Measurements from ENCODE around the gene ABCC5.

The ABCC5 gene

GRCh38 chr3:183918178-183918577 is 99.5 kb downstream of the ABCC5 start:
- no peak for DNase-seq

- DNase-seq: no peak
These were observed 99.9 kb downstream of the ABCC5 start for GRCh38 chr3:183917776-183918175.

GRCh38 chr3:183914856-183915255 is 102.8 kb downstream of the ABCC5 start:
- no peak for DNase-seq

GRCh38 chr3:183913580-183913920 is 104.1 kb downstream of the ABCC5 start:
- no peak for DNase-seq

- DNase-seq: no peak
These were observed 104.6 kb downstream of the ABCC5 start for GRCh38 chr3:183912895-183913579.

GRCh38 chr3:183911763-183912506 is 105.7 kb downstream of the ABCC5 start:
- no peak for DNase-seq

GRCh38 chr3:183911087-183911486 is 106.6 kb downstream of the ABCC5 start:
- DNase-seq: no peak

- no peak for DNase-seq
These were observed 108.6 kb downstream of the ABCC5 start for GRCh38 chr3:183909030-183909600.

GRCh38 chr3:183907911-183908331 is 109.8 kb downstream of the ABCC5 start:
- DNase-seq: no peak

GRCh38 chr3:183907176-183907575 is 110.5 kb downstream of the ABCC5 start:
- no peak for DNase-seq

- DNase-seq: no peak
These were observed 111.3 kb downstream of the ABCC5 start for GRCh38 chr3:183906234-183906921.

GRCh38 chr3:183904833-183905780 is 112.6 kb downstream of the ABCC5 start:
- DNase-seq: no peak

GRCh38 chr3:183898028-183898431 is 119.7 kb downstream of the ABCC5 start:
- no peak for DNase-seq

- no peak for DNase-seq
These were observed 120.1 kb downstream of the ABCC5 start for GRCh38 chr3:183897606-183898005.

GRCh38 chr3:183896610-183897009 is 121.1 kb downstream of the ABCC5 start:
- DNase-seq: no peak

GRCh38 chr3:183896184-183896583 is 121.5 kb downstream of the ABCC5 start:
- DNase-seq: no peak

GRCh38 chr3:183895774-183896173 is 121.9 kb downstream of the ABCC5 start:
- DNase-seq: no peak

GRCh38 chr3:183895296-183895695 is 122.4 kb downstream of the ABCC5 start:
- DNase-seq: peak; percentile 23

- DNase-seq: no peak
These were observed 125.0 kb downstream of the ABCC5 start for GRCh38 chr3:183892610-183893214.

GRCh38 chr3:183885766-183886165 is 131.9 kb downstream of the ABCC5 start:
- DNase-seq: no peak

- peak; percentile 97 for DNase-seq
These were observed 133.0 kb downstream of the ABCC5 start, which contains the start of gene PARL for GRCh38 chr3:183884427-183885296. Gene PARL, minus strand, starts transcription at chr3:183884880. Its CDS starts 34 bp downstream, at chr3:183884846.
